Glomerular visceral epithelial cell (primary cell): ENCODE data around the gene ZNF423.
"Not testable (repeated sequence)": the region's sequence is repeated elsewhere in the genome, so short reads cannot be mapped to it uniquely, and the experiment has no call there.

Experiments
- DNase-seq: peaks from one replicate; pipeline ENCODE4 v3.0.0-alpha.2; 2016; ENCODE audit errors: extremely low spot score

The ZNF423 gene

GRCh38 chr16:49855822-49856671 lies at the start of gene ZNF423:
TSS of gene ZNF423 (minus strand) at chr16:49856112. CDS start at chr16:49855774, 338 bp downstream.
- no peak for DNase-seq

- DNase-seq = no peak
Observed at GRCh38 chr16:49904348-49905062, 48.6 kb upstream of the ZNF423 start.

- DNase-seq = no peak
Observed at GRCh38 chr16:49902908-49903307, 47.0 kb upstream of the ZNF423 start.

- DNase-seq = no peak
Observed at GRCh38 chr16:49901711-49902110, 45.8 kb upstream of the ZNF423 start.

GRCh38 chr16:49900875-49901274 lies 45.0 kb upstream of the ZNF423 start:
- DNase-seq = no peak

GRCh38 chr16:49899991-49900695 lies 44.2 kb upstream of the ZNF423 start:
- no peak for DNase-seq

GRCh38 chr16:49896447-49896964 lies 40.6 kb upstream of the ZNF423 start:
- no peak for DNase-seq

GRCh38 chr16:49890876-49891275 lies 35.0 kb upstream of the ZNF423 start:
- no peak for DNase-seq

- DNase-seq = no peak
Observed at GRCh38 chr16:49889725-49890397, 33.9 kb upstream of the ZNF423 start.

- no peak for DNase-seq
Observed at GRCh38 chr16:49886554-49887094, 30.7 kb upstream of the ZNF423 start.

- DNase-seq = no peak
Observed at GRCh38 chr16:49884033-49885015, 28.4 kb upstream of the ZNF423 start.

- no peak for DNase-seq
Observed at GRCh38 chr16:49883076-49884014, 27.4 kb upstream of the ZNF423 start.

- no peak for DNase-seq
Observed at GRCh38 chr16:49881890-49882289, 26.0 kb upstream of the ZNF423 start.

GRCh38 chr16:49878540-49878939 lies 22.6 kb upstream of the ZNF423 start:
- not testable (repeated sequence) for DNase-seq

GRCh38 chr16:49876716-49877129 lies 20.8 kb upstream of the ZNF423 start:
- no peak for DNase-seq

GRCh38 chr16:49875806-49876715 lies 20.1 kb upstream of the ZNF423 start:
- no peak for DNase-seq

GRCh38 chr16:49874613-49875237 lies 18.8 kb upstream of the ZNF423 start:
- DNase-seq = no peak
